Measurements from ENCODE around the gene STX8. TPM values are rescaled to one million over a fixed set of nuclear protein-coding genes. Genes with fewer than 3 reads are reported as not detected.
A peak's percentile ranks its signal among the peaks of the same experiment; 100 is the strongest.
"Not testable (repeated sequence)": the region's sequence is repeated elsewhere in the genome, so short reads cannot be mapped to it uniquely, and the experiment has no call there.

The STX8 gene
- total and polyA plus RNA-seq, 5 experiments from 2014 or later, result 38.2 to 167 (median 114) TPM

- POLR2A ChIA-PET, result no interaction called here
- no peak overlapping the region for H3K27ac Mint-ChIP-seq
- peaks cover 0 to 5% (median 0%) of the 10 kb centered on the region in 9 donors for H3K9me3 Mint-ChIP-seq
These were observed 308.9 kb downstream of the STX8 start for GRCh38 chr17:9266697-9267117.

GRCh38 chr17:9266031-9266680, 309.5 kb downstream of the STX8 start:
- Mint-ChIP-seq H3K4me3 (no peak overlapping the region), H3K36me3 (peaks cover 0 to 26% (median 14%) of the 10 kb centered on the region in 3 donors), H3K27me3 (no peaks in the 10 kb centered on the region), H3K27ac (no peak overlapping the region), H3K9me3 (peaks cover 0 to 5% (median 0%) of the 10 kb centered on the region in 9 donors), H3K4me1 (peaks cover 0 to 3% (median 0%) of the 10 kb centered on the region in 4 donors)
- DNase-seq (no peak), ATAC-seq (no peak)
- POLR2A ChIA-PET, result interaction anchor here (0.6 kb wide), 1 partner anchor 30 kb away, joined by 3 read pairs; no protein-coding TSS in a partner anchor

More at GRCh38 chr17:9266697-9267117, 308.9 kb downstream of the STX8 start:
- no peak for DNase-seq
- H3K27me3 Mint-ChIP-seq, result no peaks in the 10 kb centered on the region
- no peaks in the 10 kb centered on the region for H3K4me1 Mint-ChIP-seq
- H3K36me3 Mint-ChIP-seq, result peaks cover 0 to 26% (median 14%) of the 10 kb centered on the region in 3 donors
- ATAC-seq, result no peak
- H3K4me3 Mint-ChIP-seq, result no peak overlapping the region

GRCh38 chr17:9261081-9262012, 314.3 kb downstream of the STX8 start:
- Mint-ChIP-seq H3K36me3 (peaks cover 0 to 12% (median 10%) of the 10 kb centered on the region in 3 donors), H3K4me3 (no peak overlapping the region), H3K27ac (peak overlapping the region in 1 of 10 donors; percentile 81), H3K9me3 (peaks cover 0 to 5% (median 0%) of the 10 kb centered on the region in 9 donors), H3K27me3 (no peaks in the 10 kb centered on the region), H3K4me1 (peaks cover 4 to 19% (median 12%) of the 10 kb centered on the region in 4 donors)
- ATAC-seq (no peak), DNase-seq (no peak)
- POLR2A ChIA-PET, result no interaction called here

DNA sequence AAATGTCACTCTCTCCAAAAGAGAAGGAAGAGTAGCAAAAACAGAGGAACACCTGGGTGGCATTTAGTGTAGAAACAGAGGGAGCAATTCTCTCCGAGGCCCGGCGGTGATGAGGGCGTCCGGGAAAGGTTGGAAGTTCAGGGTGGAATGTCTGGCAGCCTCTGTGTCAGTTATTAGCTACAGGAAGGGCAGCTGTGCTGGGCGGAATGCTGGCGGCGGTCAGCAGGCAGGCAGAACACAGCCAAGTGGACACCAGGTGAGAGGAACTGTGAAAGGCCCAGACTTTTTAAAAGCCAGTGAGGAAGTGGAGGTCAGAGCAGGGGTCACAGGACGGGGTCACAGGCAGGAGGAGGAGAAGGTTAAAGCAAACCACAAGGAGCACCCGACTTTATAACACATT, 316.2 kb downstream of the STX8 start:
- H3K4me1 Mint-ChIP-seq, result peaks cover 4 to 19% (median 13%) of the 10 kb centered on the region in 4 donors
- POLR2A ChIA-PET, result no interaction called here

DNA sequence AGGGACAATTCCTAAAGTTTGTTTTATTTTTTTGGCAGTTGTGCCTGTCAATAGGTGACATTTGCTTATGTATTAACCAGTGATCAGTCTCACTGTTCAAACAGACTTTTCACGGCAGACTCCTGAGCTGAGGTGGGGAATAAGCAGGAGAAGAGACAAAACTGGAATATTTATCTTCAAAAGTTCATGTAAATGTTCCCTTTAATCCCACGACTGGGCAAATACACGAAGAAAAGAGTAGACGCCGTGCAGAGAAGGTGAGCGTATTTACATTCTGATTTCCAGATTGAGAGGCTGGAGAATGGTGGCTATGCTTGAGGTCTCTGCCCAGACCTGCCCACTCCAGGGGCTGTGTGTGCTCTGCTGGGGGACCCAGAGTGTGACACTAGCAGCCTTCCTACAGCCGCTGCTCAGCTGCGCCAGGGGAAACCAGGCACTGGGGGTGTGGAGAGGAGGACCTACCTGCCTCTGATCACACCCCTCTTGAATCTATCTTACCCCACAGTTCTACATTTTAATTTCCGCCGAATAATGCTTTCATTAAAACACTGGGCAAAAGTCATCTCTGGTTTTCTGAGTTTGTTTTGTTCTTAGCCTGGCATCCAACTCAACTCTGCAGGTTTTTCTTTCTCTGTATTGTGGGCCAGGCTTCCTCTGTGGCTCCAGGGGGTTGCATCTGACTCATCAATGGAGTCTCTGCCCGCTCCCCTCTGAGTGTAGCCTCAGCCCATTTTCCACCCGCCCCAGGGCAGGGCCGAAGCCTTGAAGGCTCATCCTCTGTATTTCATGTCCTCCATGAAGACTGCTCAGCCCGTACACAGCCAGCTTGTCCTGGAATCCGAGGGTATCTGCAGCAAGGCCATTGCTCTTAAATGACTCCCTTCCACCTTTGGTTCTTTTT, 317.3 kb downstream of the STX8 start:
- Mint-ChIP-seq H3K36me3 (peaks cover 0 to under 1% (median 0%) of the 10 kb centered on the region in 3 donors), H3K4me1 (peaks cover 8 to 24% (median 16%) of the 10 kb centered on the region in 4 donors), H3K9me3 (no peaks in the 10 kb centered on the region), H3K27me3 (no peaks in the 10 kb centered on the region), H3K4me3 (no peak overlapping the region), H3K27ac (no peak overlapping the region)
- POLR2A ChIA-PET, result no interaction called here
- ATAC-seq, result no peak
- DNase-seq, result no peak

More for the DNA sequence above, 316.2 kb downstream of the STX8 start:
- Mint-ChIP-seq H3K27me3 (no peaks in the 10 kb centered on the region), H3K4me3 (no peak overlapping the region), H3K9me3 (peaks cover 0 to 3% (median 0%) of the 10 kb centered on the region in 9 donors), H3K27ac (peak overlapping the region in 1 of 10 donors; percentile 52), H3K36me3 (peaks cover 0 to 10% (median 7%) of the 10 kb centered on the region in 3 donors)
- DNase-seq (no peak), ATAC-seq (no peak)

GRCh38 chr17:9257630-9257965, 318.0 kb downstream of the STX8 start:
- peaks cover 15 to 32% (median 23%) of the 10 kb centered on the region in 4 donors for H3K4me1 Mint-ChIP-seq
- POLR2A ChIA-PET, H3K4me3 Mint-ChIP-seq, H3K27me3 Mint-ChIP-seq, H3K27ac Mint-ChIP-seq, H3K36me3 Mint-ChIP-seq, ATAC-seq, H3K9me3 Mint-ChIP-seq, DNase-seq: not testable (repeated sequence)

GRCh38 chr17:9256751-9257629, 318.6 kb downstream of the STX8 start:
- POLR2A ChIA-PET, result no interaction called here
- H3K36me3 Mint-ChIP-seq, result no peaks in the 10 kb centered on the region
- peaks cover 18 to 35% (median 26%) of the 10 kb centered on the region in 4 donors for H3K4me1 Mint-ChIP-seq

GRCh38 chr17:9256361-9256750, 319.3 kb downstream of the STX8 start:
- no peaks in the 10 kb centered on the region for H3K9me3 Mint-ChIP-seq
- peak overlapping the region in 1 of 10 donors; percentile 41 for H3K27ac Mint-ChIP-seq
- H3K27me3 Mint-ChIP-seq, result no peaks in the 10 kb centered on the region
- H3K4me1 Mint-ChIP-seq, result peaks cover 18 to 37% (median 26%) of the 10 kb centered on the region in 4 donors
- DNase-seq (no peak), ATAC-seq (no peak)
- POLR2A ChIA-PET, result no interaction called here
- no peaks in the 10 kb centered on the region for H3K36me3 Mint-ChIP-seq
- H3K4me3 Mint-ChIP-seq, result no peak overlapping the region

More at GRCh38 chr17:9256751-9257629, 318.6 kb downstream of the STX8 start:
- Mint-ChIP-seq H3K27ac (peak overlapping the region in 2 of 10 donors; percentile 23 to 41), H3K9me3 (no peaks in the 10 kb centered on the region), H3K27me3 (no peaks in the 10 kb centered on the region), H3K4me3 (no peak overlapping the region)
- no peak for DNase-seq
- ATAC-seq, result no peak

GRCh38 chr17:9255833-9256232, 319.8 kb downstream of the STX8 start:
- Mint-ChIP-seq H3K36me3 (no peaks in the 10 kb centered on the region), H3K4me1 (peaks cover 18 to 39% (median 25%) of the 10 kb centered on the region in 4 donors), H3K4me3 (no peak overlapping the region), H3K9me3 (no peaks in the 10 kb centered on the region), H3K27me3 (no peaks in the 10 kb centered on the region), H3K27ac (peak overlapping the region in 1 of 10 donors; percentile 24)
- POLR2A ChIA-PET, result no interaction called here
- no peak for ATAC-seq
- DNase-seq, result no peak

DNA sequence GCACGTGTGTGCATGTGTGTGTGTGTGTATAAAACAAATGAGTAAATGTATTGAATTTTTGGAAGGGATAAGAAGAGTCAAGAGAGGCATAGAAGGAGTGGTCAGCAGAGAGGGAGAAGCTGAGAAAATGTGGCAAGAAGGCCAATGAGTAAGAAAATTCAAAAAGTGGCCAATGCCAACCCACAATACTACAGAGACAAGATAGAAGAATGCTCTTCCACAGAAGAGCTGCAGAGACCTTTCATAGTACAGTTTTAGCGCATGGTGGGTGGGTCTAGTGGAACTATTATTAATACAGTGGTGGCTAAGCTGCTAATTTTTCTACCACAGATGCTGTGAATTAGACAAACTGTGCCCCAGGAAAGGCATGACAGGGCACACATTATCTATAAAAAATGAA, 320.8 kb downstream of the STX8 start:
- DNase-seq (no peak), ATAC-seq (no peak)
- POLR2A ChIA-PET, result no interaction called here
- Mint-ChIP-seq H3K27ac (no peak overlapping the region), H3K9me3 (no peaks in the 10 kb centered on the region), H3K4me1 (peaks cover 18 to 39% (median 24%) of the 10 kb centered on the region in 4 donors), H3K4me3 (no peak overlapping the region), H3K27me3 (no peaks in the 10 kb centered on the region), H3K36me3 (no peaks in the 10 kb centered on the region)

GRCh38 chr17:9253308-9253707, 322.3 kb downstream of the STX8 start:
- ATAC-seq, result no peak
- peak overlapping the region in 1 of 10 donors; percentile 58 for H3K4me3 Mint-ChIP-seq
- DNase-seq, result no peak
- peak overlapping the region in 7 of 10 donors; percentile 14 to 84 (median 77) for H3K27ac Mint-ChIP-seq
- POLR2A ChIA-PET, result no interaction called here
- peaks cover 0 to 5% (median 4%) of the 10 kb centered on the region in 3 donors for H3K36me3 Mint-ChIP-seq
- H3K4me1 Mint-ChIP-seq, result peaks cover 18 to 31% (median 22%) of the 10 kb centered on the region in 4 donors
- H3K27me3 Mint-ChIP-seq, result no peaks in the 10 kb centered on the region
- no peaks in the 10 kb centered on the region for H3K9me3 Mint-ChIP-seq

Data from naive thymus-derived CD8-positive, alpha-beta T cell (primary cell).